Mesendoderm (in vitro differentiated cells): ENCODE data around the gene NLGN1.

Source experiments
- DNase-seq: peaks from one replicate; pipeline ENCODE4 v3.0.0; 2013
- H2AK5ac ChIP-seq: 2 replicates; pipeline ENCODE4 v1.6.1; 2013; ENCODE audit warnings: low read length, inconsistent platforms
- H2BK120ac ChIP-seq: 2 replicates; pipeline ENCODE4 v1.6.1; 2013; ENCODE audit warnings: low read depth, mild to moderate bottlenecking, low read length, moderate library complexity, mixed read lengths
- H2BK15ac ChIP-seq: replicated peaks from 2 replicates; pipeline ENCODE4 v1.6.1; 2013; ENCODE audit warnings: low read depth, mild to moderate bottlenecking, moderate library complexity
- H2BK5ac ChIP-seq: 2 replicates; pipeline ENCODE4 v1.6.1; 2013; ENCODE audit warnings: low read length, inconsistent platforms
- H3K18ac ChIP-seq: 2 replicates; pipeline ENCODE4 v1.6.1; 2013; ENCODE audit warnings: mild to moderate bottlenecking, low read length, mixed read lengths
- H3K23ac ChIP-seq: one replicate; pipeline ENCODE4 v1.6.1; 2013; ENCODE audit warnings: low read length
- H3K27ac ChIP-seq: 2 replicates; pipeline ENCODE4 v1.5.1; 2013; ENCODE audit warnings: low read depth, mild to moderate bottlenecking, inconsistent platforms, low read length, moderate library complexity
- H3K27me3 ChIP-seq: 2 replicates; pipeline ENCODE4 v1.6.1; 2013; ENCODE audit warnings: low read length, control low read depth, mild to moderate bottlenecking, inconsistent platforms; ENCODE audit not compliant: insufficient read depth, poor library complexity
- H3K36me3 ChIP-seq: 2 replicates; pipeline ENCODE4 v1.6.1; 2013; ENCODE audit warnings: low read length, inconsistent platforms; ENCODE audit not compliant: control insufficient read depth, insufficient read depth
- H3K4ac ChIP-seq: one replicate; pipeline ENCODE4 v1.6.1; 2013; ENCODE audit warnings: low read depth, mild to moderate bottlenecking, low read length, moderate library complexity
- H3K4me1 ChIP-seq: 2 replicates; pipeline ENCODE4 v1.6.1; 2013; ENCODE audit warnings: low read depth, low read length, inconsistent platforms; ENCODE audit not compliant: control insufficient read depth
- H3K4me2 ChIP-seq: 2 replicates; pipeline ENCODE4 v1.6.1; 2013; ENCODE audit warnings: low read length
- H3K4me3 ChIP-seq: 2 replicates; pipeline ENCODE4 v1.5.1; 2013; ENCODE audit warnings: mild to moderate bottlenecking, low read length
- H3K56ac ChIP-seq: one replicate; pipeline ENCODE4 v1.6.1; 2013; ENCODE audit warnings: low read length
- H3K79me1 ChIP-seq: 2 replicates; pipeline ENCODE4 v1.6.1; 2013; ENCODE audit warnings: low read length, inconsistent platforms
- H3K79me2 ChIP-seq: 2 replicates; pipeline ENCODE4 v1.6.1; 2013; ENCODE audit warnings: mild to moderate bottlenecking, low read length; ENCODE audit not compliant: control insufficient read depth, insufficient read depth
- H3K9ac ChIP-seq: 2 replicates; pipeline ENCODE4 v1.6.1; 2013; ENCODE audit warnings: low read length, inconsistent platforms
- H4K5ac ChIP-seq: one replicate; pipeline ENCODE4 v1.6.1; 2013; ENCODE audit warnings: low read length
- H4K8ac ChIP-seq: one replicate; pipeline ENCODE4 v1.6.1; 2013; ENCODE audit warnings: low read depth, mild to moderate bottlenecking, control low read depth, low read length, moderate library complexity
- WGBS: extraction: QIAGEN DNeasy Blood & Tissue Kit; methylation state at CpG from one replicate; pipeline ENCODE4 v1.1.7; 2013; ENCODE audit warnings: low lambda C conversion rate, missing lambda C conversion rate; ENCODE audit not compliant: insufficient coverage; ENCODE audit errors: extremely low coverage; 5-methylcytosine and 5-hydroxymethylcytosine counted together

NLGN1 gene

DNA sequence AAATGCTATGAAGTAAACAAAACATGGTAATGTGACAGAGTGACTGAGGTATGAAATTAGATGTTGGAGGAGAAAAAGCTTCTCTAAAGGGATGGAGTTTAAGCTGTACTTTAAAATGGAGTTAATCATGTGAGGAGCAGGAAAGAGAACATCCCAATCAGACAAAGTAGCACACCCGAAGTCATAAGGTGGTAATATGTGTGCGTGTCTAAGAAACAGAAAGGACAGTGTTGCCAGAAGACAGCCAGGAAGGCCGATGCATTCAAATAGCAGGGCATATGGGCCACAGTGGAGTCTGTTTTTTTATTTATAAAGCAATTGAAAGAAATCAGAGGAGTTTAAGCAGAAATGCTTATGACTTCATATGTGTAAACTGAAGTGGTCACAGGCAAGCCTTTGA is 376.3 kb downstream of the NLGN1 start:
- Histone ChIP-seq H2BK15ac (no peak overlapping the region), H2BK5ac (no peak overlapping the region), H3K4me3 (no peak overlapping the region), H3K27ac (no peak overlapping the region), H3K79me2 (no peaks in the 10 kb centered on the region), H3K4me1 (no peaks in the 10 kb centered on the region), H3K4me2 (no peak overlapping the region), H3K9ac (no peak overlapping the region), H3K4ac (no peak overlapping the region), H4K5ac (no peak overlapping the region), H3K18ac (no peak overlapping the region), H3K56ac (no peak overlapping the region), H3K23ac (no peak overlapping the region), H3K27me3 (no peaks in the 10 kb centered on the region), H2BK120ac (no peak overlapping the region), H3K36me3 (no peaks in the 10 kb centered on the region), H2AK5ac (no peak overlapping the region), H4K8ac (no peak overlapping the region), H3K79me1 (no peaks in the 10 kb centered on the region)
- no CpG with 5 or more reads among the region's 3 CpGs for WGBS
- DNase-seq: no peak

DNA sequence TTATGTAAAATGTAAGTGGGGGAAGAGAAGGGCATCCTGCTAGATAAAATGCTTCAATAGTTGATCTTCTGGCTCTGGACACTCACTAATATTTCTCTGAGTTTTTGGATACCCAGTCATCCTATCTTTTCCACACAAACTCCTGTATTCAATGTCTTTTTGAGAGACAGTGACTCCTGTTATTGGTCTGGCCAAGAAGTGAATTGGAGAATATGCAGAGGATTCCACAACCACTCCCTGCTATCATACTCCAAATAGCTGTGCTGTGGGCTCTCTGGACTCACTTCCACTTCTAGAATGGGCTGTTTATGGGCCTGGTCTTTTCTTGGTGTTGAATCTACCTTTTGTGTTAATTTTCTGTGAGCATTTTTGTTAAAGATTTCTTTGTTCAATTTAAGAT is 376.8 kb downstream of the NLGN1 start:
- H2BK120ac ChIP-seq: no peak overlapping the region
- H2BK15ac ChIP-seq: no peak overlapping the region
- no peak overlapping the region for H2BK5ac ChIP-seq

DNA sequence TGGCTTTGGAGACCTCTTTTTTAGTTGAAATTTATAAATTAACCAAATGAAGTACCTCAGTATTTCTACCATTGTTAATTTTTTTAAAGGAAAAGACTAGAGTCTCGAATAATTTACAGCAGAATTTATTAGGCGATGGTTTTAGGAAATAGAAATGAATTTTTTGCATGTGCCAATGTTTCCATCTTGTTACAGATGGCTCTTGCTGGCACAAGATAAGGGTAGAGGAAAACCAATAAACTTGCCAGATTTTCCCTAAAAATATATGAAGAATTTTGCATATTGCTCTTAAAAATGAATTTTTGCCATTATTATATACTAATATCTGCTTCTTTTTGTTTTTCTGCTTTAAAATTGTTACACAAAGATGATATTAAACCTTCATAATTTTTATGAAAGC is 380.7 kb downstream of the NLGN1 start:
- H3K4me2 ChIP-seq: no peak overlapping the region
- no peak overlapping the region for H3K18ac ChIP-seq
- no peak overlapping the region for H3K9ac ChIP-seq
- no peak overlapping the region for H3K4me3 ChIP-seq
- no peak overlapping the region for H2BK15ac ChIP-seq
- H3K56ac ChIP-seq: no peak overlapping the region
- no peak overlapping the region for H2BK120ac ChIP-seq
- no peak for DNase-seq
- H4K5ac ChIP-seq: no peak overlapping the region
- no peak overlapping the region for H4K8ac ChIP-seq
- no peaks in the 10 kb centered on the region for H3K79me2 ChIP-seq
- no peak overlapping the region for H3K23ac ChIP-seq
- H3K36me3 ChIP-seq: no peaks in the 10 kb centered on the region
- no peak overlapping the region for H3K4ac ChIP-seq
- WGBS: 100% methylated on average over 2 of the region's 2 CpGs
- H3K79me1 ChIP-seq: no peaks in the 10 kb centered on the region
- H2BK5ac ChIP-seq: no peak overlapping the region
- H3K27me3 ChIP-seq: no peaks in the 10 kb centered on the region
- no peak overlapping the region for H3K27ac ChIP-seq
- no peak overlapping the region for H2AK5ac ChIP-seq
- no peaks in the 10 kb centered on the region for H3K4me1 ChIP-seq

More for the DNA sequence above, 376.8 kb downstream of the NLGN1 start:
- no peak overlapping the region for H4K5ac ChIP-seq
- H3K23ac ChIP-seq: no peak overlapping the region
- H3K4me1 ChIP-seq: no peaks in the 10 kb centered on the region
- no peak overlapping the region for H3K56ac ChIP-seq
- no peaks in the 10 kb centered on the region for H3K36me3 ChIP-seq
- H3K79me1 ChIP-seq: no peaks in the 10 kb centered on the region
- H3K79me2 ChIP-seq: no peaks in the 10 kb centered on the region
- DNase-seq: no peak
- H3K4me2 ChIP-seq: no peak overlapping the region
- no peak overlapping the region for H3K27ac ChIP-seq
- no peaks in the 10 kb centered on the region for H3K27me3 ChIP-seq
- no peak overlapping the region for H3K9ac ChIP-seq
- H3K4ac ChIP-seq: no peak overlapping the region
- no peak overlapping the region for H3K4me3 ChIP-seq
- no peak overlapping the region for H3K18ac ChIP-seq
- no peak overlapping the region for H4K8ac ChIP-seq
- H2AK5ac ChIP-seq: no peak overlapping the region

DNA sequence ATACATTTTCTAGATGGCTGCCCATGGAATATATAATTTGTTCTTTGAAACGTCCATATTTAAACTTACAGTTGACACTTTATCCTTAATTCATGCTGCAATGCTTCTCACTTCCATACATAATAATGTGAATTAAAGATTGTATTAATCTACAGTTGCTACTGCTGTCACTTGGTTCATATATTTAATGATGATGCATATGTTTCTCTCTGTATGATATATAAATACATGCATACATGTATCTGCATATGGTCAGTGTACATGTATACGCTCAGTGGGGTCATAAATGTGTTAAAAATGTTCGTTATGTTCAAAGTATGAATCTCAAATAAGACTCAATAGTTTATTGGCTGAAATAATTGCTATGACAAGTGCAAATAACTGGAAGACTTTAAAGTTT is 382.5 kb downstream of the NLGN1 start:
- H3K18ac ChIP-seq: no peak overlapping the region
- H3K9ac ChIP-seq: no peak overlapping the region
- H4K8ac ChIP-seq: no peak overlapping the region
- DNase-seq: no peak
- H3K4me3 ChIP-seq: no peak overlapping the region
- H2AK5ac ChIP-seq: no peak overlapping the region
- no peak overlapping the region for H3K4me2 ChIP-seq
- H2BK120ac ChIP-seq: no peak overlapping the region
- no peak overlapping the region for H4K5ac ChIP-seq
- H3K4ac ChIP-seq: no peak overlapping the region
- H3K27me3 ChIP-seq: no peaks in the 10 kb centered on the region
- no peaks in the 10 kb centered on the region for H3K4me1 ChIP-seq
- H3K23ac ChIP-seq: no peak overlapping the region
- no peak overlapping the region for H2BK5ac ChIP-seq
- WGBS: no CpG with 5 or more reads among the region's 3 CpGs
- no peak overlapping the region for H2BK15ac ChIP-seq
- H3K79me2 ChIP-seq: no peaks in the 10 kb centered on the region
- no peaks in the 10 kb centered on the region for H3K79me1 ChIP-seq
- H3K56ac ChIP-seq: no peak overlapping the region
- H3K27ac ChIP-seq: no peak overlapping the region
- H3K36me3 ChIP-seq: no peaks in the 10 kb centered on the region

DNA sequence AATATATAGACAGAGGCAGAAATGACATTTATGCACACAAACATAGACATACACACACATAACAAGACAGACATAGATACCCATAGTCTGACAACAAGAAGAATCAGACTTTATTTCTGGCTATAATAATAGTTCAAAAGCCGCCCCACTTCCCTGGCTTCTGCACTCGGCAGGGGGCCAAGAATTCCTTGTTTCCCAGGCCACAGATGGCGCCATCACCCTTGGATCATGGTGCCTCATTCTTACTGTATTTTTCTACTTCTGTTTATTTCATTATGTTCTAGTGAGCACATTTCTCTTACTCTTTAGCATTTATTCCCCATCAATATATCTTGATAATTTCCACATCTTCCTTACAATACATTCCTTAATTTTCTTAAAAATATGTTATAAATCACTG is 387.5 kb downstream of the NLGN1 start:
- no peak overlapping the region for H4K5ac ChIP-seq
- no peak overlapping the region for H2BK15ac ChIP-seq
- no peak overlapping the region for H3K9ac ChIP-seq
- no CpG with 5 or more reads among the region's 3 CpGs for WGBS
- H3K4me3 ChIP-seq: no peak overlapping the region
- no peak overlapping the region for H3K27ac ChIP-seq
- DNase-seq: peak; percentile 53
- H3K4me2 ChIP-seq: no peak overlapping the region
- no peaks in the 10 kb centered on the region for H3K79me2 ChIP-seq
- H3K4me1 ChIP-seq: no peaks in the 10 kb centered on the region
- no peak overlapping the region for H3K23ac ChIP-seq
- H4K8ac ChIP-seq: no peak overlapping the region
- no peak overlapping the region for H3K4ac ChIP-seq
- no peak overlapping the region for H2AK5ac ChIP-seq
- H3K18ac ChIP-seq: no peak overlapping the region
- H3K27me3 ChIP-seq: no peaks in the 10 kb centered on the region
- no peaks in the 10 kb centered on the region for H3K79me1 ChIP-seq
- H2BK120ac ChIP-seq: no peak overlapping the region
- H3K56ac ChIP-seq: no peak overlapping the region
- no peak overlapping the region for H2BK5ac ChIP-seq
- H3K36me3 ChIP-seq: no peaks in the 10 kb centered on the region

DNA sequence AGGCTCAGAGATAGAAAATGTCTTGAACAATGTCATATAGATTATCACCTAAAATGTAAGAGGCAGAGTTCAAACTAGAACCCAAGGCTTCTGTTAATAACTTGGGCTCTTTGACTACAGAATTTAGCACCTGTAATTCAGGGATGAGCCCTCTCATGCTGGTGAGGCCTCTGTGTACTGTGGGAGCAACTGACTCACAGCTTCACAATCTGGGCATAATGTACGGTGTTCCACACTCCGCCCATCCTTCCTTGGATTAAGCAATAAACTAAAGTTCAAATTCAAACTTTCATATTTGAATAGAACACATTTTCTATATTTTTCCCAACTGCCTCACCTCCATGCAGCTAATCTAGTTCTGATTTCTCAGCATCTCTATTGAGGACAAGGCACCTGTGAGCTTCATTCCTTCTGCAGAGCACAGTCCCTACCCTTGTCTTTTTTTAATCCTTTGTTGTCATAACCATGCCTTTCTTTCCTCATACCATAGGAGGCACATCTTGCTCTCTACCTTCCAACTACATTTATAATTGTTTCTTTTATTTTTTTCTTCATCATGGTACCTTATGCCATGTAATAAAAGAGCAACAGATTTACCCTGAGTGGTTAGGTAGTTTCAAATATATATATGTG is 392.1 kb downstream of the NLGN1 start:
- no peak overlapping the region for H3K4ac ChIP-seq
- H2BK15ac ChIP-seq: no peak overlapping the region
- H3K4me3 ChIP-seq: no peak overlapping the region
- WGBS: no CpG with 5 or more reads among the region's 2 CpGs
- H3K27ac ChIP-seq: no peak overlapping the region
- H3K79me2 ChIP-seq: no peaks in the 10 kb centered on the region
- no peak overlapping the region for H3K9ac ChIP-seq
- no peak overlapping the region for H2BK5ac ChIP-seq
- no peak overlapping the region for H3K23ac ChIP-seq
- no peak overlapping the region for H2BK120ac ChIP-seq
- no peaks in the 10 kb centered on the region for H3K79me1 ChIP-seq
- no peak overlapping the region for H2AK5ac ChIP-seq
- H3K18ac ChIP-seq: no peak overlapping the region
- H3K27me3 ChIP-seq: no peaks in the 10 kb centered on the region
- no peaks in the 10 kb centered on the region for H3K36me3 ChIP-seq
- no peaks in the 10 kb centered on the region for H3K4me1 ChIP-seq
- no peak overlapping the region for H3K56ac ChIP-seq
- no peak for DNase-seq
- no peak overlapping the region for H4K8ac ChIP-seq
- no peak overlapping the region for H3K4me2 ChIP-seq
- H4K5ac ChIP-seq: no peak overlapping the region
